ENCODE results near the gene PATJ.

- no peak for TF ChIP-seq FOXP2 (optimal IDR thresholded peaks at IDR 0.05; ENCODE audit: control extremely low read depth, extremely low read length, insufficient read depth)
- no peak for TF ChIP-seq POLR2AphosphoS5 (IDR thresholded peaks at IDR 0.05; ENCODE audit: borderline replicate concordance, low read depth, low read length)
Observed at GRCh38 chr1:61732726-61733125, 9.6 kb upstream of the PATJ start.
